SK-N-SH treated with all-trans-retinoic acid at 6 μM for 48 hours (cell line): ENCODE results near the gene NRN1L.

ENCODE experiments used
- ATAC-seq: fragments of 200-7000 bp; cut with Tn5 transposase; 3 replicates; pipeline ENCODE4 v1.9.1; 2020; ENCODE audit warnings: mild to moderate bottlenecking, moderate library complexity
- ARNTL ChIP-seq: fragments of 450-650 bp; formaldehyde crosslinking; IDR thresholded peaks from 2 replicates; pipeline ENCODE4 v1.5.0; 2020; ENCODE audit warnings: low read depth, mild to moderate bottlenecking, moderate library complexity, borderline replicate concordance
- BACH2 ChIP-seq: fragments of 250-450 bp; sonication (Bioruptor Pico); IDR thresholded peaks from 2 replicates; pipeline ENCODE4 v1.9.0; 2021; ENCODE audit warnings: mild to moderate bottlenecking, borderline replicate concordance
- CSDC2 ChIP-seq: fragments of 250-450 bp; sonication (Bioruptor Pico); IDR thresholded peaks from 2 replicates; pipeline ENCODE4 v1.5.0; 2020; ENCODE audit warnings: mild to moderate bottlenecking, moderate library complexity
- ESRRG ChIP-seq: fragments of 250-450 bp; sonication (Bioruptor Pico); IDR thresholded peaks from 2 replicates; pipeline ENCODE4 v1.6.1; 2021; ENCODE audit warnings: mild to moderate bottlenecking
- GLIS3 ChIP-seq: fragments of 250-450 bp; sonication (Bioruptor Pico); IDR thresholded peaks from 2 replicates; pipeline ENCODE4 v1.5.0; 2020; ENCODE audit warnings: mild to moderate bottlenecking, moderate library complexity
- ISL1 ChIP-seq: fragments of 250-450 bp; sonication (Bioruptor Pico); IDR thresholded peaks from 2 replicates; pipeline ENCODE4 v2.1.2; 2022; ENCODE audit warnings: mild to moderate bottlenecking, moderate library complexity
- OSR1 ChIP-seq: fragments of 250-450 bp; sonication (Bioruptor Pico); IDR thresholded peaks from 2 replicates; pipeline ENCODE4 v1.8.0; 2022; ENCODE audit warnings: moderate library complexity, mild to moderate bottlenecking, inconsistent platforms
- PPARA ChIP-seq: fragments of 250-450 bp; sonication (Bioruptor Pico); IDR thresholded peaks from 2 replicates; pipeline ENCODE4 v1.5.0; 2020; ENCODE audit warnings: mild to moderate bottlenecking, borderline replicate concordance
- RARB ChIP-seq: fragments of 250-450 bp; sonication (Bioruptor Pico); IDR thresholded peaks from 2 replicates; pipeline ENCODE4 v1.8.0; 2021; ENCODE audit warnings: mild to moderate bottlenecking, moderate library complexity
- SNAI2 ChIP-seq: fragments of 250-450 bp; sonication (Bioruptor Pico); IDR thresholded peaks from 2 replicates; pipeline ENCODE4 v1.5.0; 2020; ENCODE audit warnings: mild to moderate bottlenecking, moderate library complexity
- TCF4 ChIP-seq: fragments of 250-450 bp; sonication (Bioruptor Pico); IDR thresholded peaks from 2 replicates; pipeline ENCODE4 v1.8.0; 2021; ENCODE audit warnings: mild to moderate bottlenecking, moderate library complexity, borderline replicate concordance
- TOX ChIP-seq: fragments of 250-450 bp; sonication (Bioruptor Pico); IDR thresholded peaks from 2 replicates; pipeline ENCODE4 v1.8.0; 2021; ENCODE audit warnings: mild to moderate bottlenecking, moderate library complexity, borderline replicate concordance
- ZC3H10 ChIP-seq: fragments of 250-450 bp; sonication (Bioruptor Pico); IDR thresholded peaks from 2 replicates; pipeline ENCODE4 v1.5.1; 2021; ENCODE audit warnings: mild to moderate bottlenecking, moderate library complexity
- ZFP3 ChIP-seq: fragments of 250-450 bp; sonication (Bioruptor Pico); IDR thresholded peaks from 2 replicates; pipeline ENCODE4 v1.5.0; 2020; ENCODE audit warnings: mild to moderate bottlenecking, moderate library complexity
- ZFP30 ChIP-seq: fragments of 450-650 bp; formaldehyde crosslinking; IDR thresholded peaks from 2 replicates; pipeline ENCODE4 v1.5.0; 2022; ENCODE audit warnings: mild to moderate bottlenecking, moderate library complexity
- ZNF565 ChIP-seq: fragments of 450-650 bp; formaldehyde crosslinking; conservative IDR thresholded peaks from 2 replicates; pipeline ENCODE4 v1.5.0; 2020; ENCODE audit warnings: low read depth, mild to moderate bottlenecking, moderate library complexity
- ZNF70 ChIP-seq: fragments of 450-650 bp; formaldehyde crosslinking; IDR thresholded peaks from 2 replicates; pipeline ENCODE4 v1.5.0; 2020; ENCODE audit warnings: mild to moderate bottlenecking, moderate library complexity
- ZNF8 ChIP-seq: fragments of 450-650 bp; formaldehyde crosslinking; IDR thresholded peaks from 2 replicates; pipeline ENCODE4 v1.5.0; 2020; ENCODE audit warnings: mild to moderate bottlenecking, moderate library complexity
- TF ChIP-seq, protein P1 (sequence below): fragments of 250-450 bp; sonication (Bioruptor Pico); IDR thresholded peaks from 2 replicates; pipeline ENCODE4 v1.5.1; 2021; ENCODE audit warnings: mild to moderate bottlenecking, moderate library complexity
- TF ChIP-seq, protein P2 (sequence below): fragments of 250-450 bp; sonication (Bioruptor Pico); IDR thresholded peaks from 2 replicates; pipeline ENCODE4 v1.5.1; 2020; ENCODE audit warnings: low read depth, mild to moderate bottlenecking, moderate library complexity
- TF ChIP-seq, protein P3 (sequence below): fragments of 250-450 bp; sonication (Bioruptor Pico); IDR thresholded peaks from 2 replicates; pipeline ENCODE4 v1.5.0; 2020; ENCODE audit warnings: mild to moderate bottlenecking, moderate library complexity
- TF ChIP-seq, protein P4 (sequence below): fragments of 250-450 bp; sonication (Bioruptor Pico); IDR thresholded peaks from 2 replicates; pipeline ENCODE4 v1.8.0; 2021; ENCODE audit warnings: low read depth, mild to moderate bottlenecking, moderate library complexity, borderline replicate concordance

NRN1L gene

DNA sequence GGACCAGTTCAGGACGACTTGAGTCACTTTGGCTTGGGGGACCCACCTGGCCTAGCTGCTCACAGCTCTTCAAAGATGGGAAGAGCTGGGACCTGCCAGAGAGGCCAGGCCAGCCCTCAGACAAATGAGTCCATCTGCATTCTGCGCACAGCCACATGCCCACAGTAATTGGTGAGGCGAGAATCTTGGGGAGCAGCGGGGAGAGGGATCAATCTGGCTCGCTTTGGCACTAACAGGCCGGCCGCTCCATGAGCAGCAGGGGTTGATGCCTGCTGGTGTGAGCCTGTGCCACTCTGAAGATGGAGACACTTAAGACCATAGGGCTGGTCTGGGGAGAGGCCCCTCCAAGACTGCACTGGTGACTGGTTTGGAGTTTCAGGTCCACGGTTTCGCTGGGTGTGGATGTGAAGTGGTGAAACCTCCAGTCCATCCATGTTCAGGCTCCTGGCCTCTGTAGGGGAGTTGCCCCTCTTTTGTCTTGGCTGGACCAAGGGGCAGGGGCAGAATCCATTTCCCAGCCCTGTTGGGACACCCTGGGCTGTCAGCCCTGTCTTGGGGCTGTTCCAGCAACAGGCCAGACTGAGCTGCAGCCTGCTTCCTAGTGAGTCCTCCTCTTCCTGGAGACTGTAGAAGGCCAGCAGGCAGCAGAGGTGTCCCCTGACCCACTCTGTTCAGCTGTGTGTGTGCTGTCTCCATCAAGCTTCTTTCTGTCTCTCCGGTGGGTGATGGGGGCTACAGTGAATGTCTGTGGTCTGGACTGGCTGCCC, 39.6 kb downstream of the NRN1L start:
- ATAC-seq, result no peak
- no peak for TF ChIP-seq OSR1 (CRISPR knock-in tag)
- TF ChIP-seq ZNF565 (CRISPR knock-in tag), result no peak
- TF ChIP-seq CSDC2 (CRISPR knock-in tag), result no peak
- no peak for TF ChIP-seq PPARA
- no peak for TF ChIP-seq GLIS3
- no peak for TF ChIP-seq ZFP30
- no peak for TF ChIP-seq ARNTL (CRISPR knock-in tag)
- no peak for TF ChIP-seq RARB (CRISPR knock-in tag)
- TF ChIP-seq ZFP3 (CRISPR knock-in tag), result no peak

DNA sequence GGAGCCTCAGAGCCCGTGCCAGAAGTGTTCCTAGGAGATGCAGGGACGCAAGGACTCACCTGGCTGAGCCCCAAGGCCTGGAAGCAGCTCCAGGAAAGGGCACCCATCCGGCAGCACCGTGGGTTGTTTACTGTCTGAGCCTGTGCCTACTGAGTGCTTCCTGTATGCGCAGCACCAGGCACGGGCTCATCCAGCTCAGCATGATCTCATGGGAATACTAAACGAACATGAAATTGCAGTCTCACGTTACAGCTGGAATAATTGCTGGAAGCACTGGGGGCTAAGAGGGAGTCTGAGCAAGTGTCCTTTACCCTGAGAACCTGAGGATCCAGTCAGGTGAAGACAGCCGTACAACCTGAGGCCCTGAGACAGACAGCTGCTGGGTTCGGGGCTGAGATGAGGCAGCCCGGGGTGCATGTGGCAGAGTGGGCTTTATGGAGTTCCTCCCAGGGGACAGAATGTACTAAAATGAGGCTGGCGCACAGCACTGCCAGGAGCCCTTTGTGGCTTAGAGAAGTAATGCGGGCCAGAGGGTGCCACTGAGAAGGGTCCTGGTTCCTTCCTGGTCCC, 41.6 kb downstream of the NRN1L start:
- peak; percentile 34; the same call in 2 of the 3 replicates for ATAC-seq
- TF ChIP-seq ZNF8 (CRISPR knock-in tag), result no peak
- TF ChIP-seq ARNTL (CRISPR knock-in tag), result no peak
- no peak for TF ChIP-seq OSR1 (CRISPR knock-in tag)
- TF ChIP-seq ISL1, result no peak
- TF ChIP-seq TOX (CRISPR knock-in tag), result no peak
- TF ChIP-seq RARB (CRISPR knock-in tag), result no peak
- no peak for TF ChIP-seq ESRRG (CRISPR knock-in tag)
- TF ChIP-seq ZNF565 (CRISPR knock-in tag), result no peak
- no peak for TF ChIP-seq ZC3H10 (CRISPR knock-in tag)
- TF ChIP-seq GLIS3, result no peak
- no peak for TF ChIP-seq TCF4 (CRISPR knock-in tag)
- TF ChIP-seq ZFP3 (CRISPR knock-in tag), result no peak
- no peak for TF ChIP-seq SNAI2 (CRISPR knock-in tag)
- TF ChIP-seq, protein P1, sequence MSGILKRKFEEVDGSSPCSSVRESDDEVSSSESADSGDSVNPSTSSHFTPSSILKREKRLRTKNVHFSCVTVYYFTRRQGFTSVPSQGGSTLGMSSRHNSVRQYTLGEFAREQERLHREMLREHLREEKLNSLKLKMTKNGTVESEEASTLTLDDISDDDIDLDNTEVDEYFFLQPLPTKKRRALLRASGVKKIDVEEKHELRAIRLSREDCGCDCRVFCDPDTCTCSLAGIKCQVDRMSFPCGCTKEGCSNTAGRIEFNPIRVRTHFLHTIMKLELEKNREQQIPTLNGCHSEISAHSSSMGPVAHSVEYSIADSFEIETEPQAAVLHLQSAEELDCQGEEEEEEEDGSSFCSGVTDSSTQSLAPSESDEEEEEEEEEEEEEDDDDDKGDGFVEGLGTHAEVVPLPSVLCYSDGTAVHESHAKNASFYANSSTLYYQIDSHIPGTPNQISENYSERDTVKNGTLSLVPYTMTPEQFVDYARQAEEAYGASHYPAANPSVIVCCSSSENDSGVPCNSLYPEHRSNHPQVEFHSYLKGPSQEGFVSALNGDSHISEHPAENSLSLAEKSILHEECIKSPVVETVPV (CRISPR knock-in tag), result no peak
- TF ChIP-seq BACH2 (CRISPR knock-in tag), result no peak
- TF ChIP-seq, protein P2, sequence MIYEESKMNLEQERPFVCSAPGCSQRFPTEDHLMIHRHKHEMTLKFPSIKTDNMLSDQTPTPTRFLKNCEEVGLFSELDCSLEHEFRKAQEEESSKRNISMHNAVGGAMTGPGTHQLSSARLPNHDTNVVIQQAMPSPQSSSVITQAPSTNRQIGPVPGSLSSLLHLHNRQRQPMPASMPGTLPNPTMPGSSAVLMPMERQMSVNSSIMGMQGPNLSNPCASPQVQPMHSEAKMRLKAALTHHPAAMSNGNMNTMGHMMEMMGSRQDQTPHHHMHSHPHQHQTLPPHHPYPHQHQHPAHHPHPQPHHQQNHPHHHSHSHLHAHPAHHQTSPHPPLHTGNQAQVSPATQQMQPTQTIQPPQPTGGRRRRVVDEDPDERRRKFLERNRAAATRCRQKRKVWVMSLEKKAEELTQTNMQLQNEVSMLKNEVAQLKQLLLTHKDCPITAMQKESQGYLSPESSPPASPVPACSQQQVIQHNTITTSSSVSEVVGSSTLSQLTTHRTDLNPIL (CRISPR knock-in tag), result no peak
- TF ChIP-seq, protein P3, sequence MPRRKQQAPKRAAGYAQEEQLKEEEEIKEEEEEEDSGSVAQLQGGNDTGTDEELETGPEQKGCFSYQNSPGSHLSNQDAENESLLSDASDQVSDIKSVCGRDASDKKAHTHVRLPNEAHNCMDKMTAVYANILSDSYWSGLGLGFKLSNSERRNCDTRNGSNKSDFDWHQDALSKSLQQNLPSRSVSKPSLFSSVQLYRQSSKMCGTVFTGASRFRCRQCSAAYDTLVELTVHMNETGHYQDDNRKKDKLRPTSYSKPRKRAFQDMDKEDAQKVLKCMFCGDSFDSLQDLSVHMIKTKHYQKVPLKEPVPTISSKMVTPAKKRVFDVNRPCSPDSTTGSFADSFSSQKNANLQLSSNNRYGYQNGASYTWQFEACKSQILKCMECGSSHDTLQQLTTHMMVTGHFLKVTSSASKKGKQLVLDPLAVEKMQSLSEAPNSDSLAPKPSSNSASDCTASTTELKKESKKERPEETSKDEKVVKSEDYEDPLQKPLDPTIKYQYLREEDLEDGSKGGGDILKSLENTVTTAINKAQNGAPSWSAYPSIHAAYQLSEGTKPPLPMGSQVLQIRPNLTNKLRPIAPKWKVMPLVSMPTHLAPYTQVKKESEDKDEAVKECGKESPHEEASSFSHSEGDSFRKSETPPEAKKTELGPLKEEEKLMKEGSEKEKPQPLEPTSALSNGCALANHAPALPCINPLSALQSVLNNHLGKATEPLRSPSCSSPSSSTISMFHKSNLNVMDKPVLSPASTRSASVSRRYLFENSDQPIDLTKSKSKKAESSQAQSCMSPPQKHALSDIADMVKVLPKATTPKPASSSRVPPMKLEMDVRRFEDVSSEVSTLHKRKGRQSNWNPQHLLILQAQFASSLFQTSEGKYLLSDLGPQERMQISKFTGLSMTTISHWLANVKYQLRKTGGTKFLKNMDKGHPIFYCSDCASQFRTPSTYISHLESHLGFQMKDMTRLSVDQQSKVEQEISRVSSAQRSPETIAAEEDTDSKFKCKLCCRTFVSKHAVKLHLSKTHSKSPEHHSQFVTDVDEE (CRISPR knock-in tag), result no peak
- TF ChIP-seq ZNF70 (CRISPR knock-in tag), result no peak
- TF ChIP-seq, protein P4, sequence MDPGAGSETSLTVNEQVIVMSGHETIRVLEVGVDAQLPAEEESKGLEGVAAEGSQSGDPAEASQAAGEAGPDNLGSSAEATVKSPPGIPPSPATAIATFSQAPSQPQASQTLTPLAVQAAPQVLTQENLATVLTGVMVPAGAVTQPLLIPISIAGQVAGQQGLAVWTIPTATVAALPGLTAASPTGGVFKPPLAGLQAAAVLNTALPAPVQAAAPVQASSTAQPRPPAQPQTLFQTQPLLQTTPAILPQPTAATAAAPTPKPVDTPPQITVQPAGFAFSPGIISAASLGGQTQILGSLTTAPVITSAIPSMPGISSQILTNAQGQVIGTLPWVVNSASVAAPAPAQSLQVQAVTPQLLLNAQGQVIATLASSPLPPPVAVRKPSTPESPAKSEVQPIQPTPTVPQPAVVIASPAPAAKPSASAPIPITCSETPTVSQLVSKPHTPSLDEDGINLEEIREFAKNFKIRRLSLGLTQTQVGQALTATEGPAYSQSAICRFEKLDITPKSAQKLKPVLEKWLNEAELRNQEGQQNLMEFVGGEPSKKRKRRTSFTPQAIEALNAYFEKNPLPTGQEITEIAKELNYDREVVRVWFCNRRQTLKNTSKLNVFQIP (CRISPR knock-in tag), result no peak
- TF ChIP-seq PPARA, result no peak

DNA sequence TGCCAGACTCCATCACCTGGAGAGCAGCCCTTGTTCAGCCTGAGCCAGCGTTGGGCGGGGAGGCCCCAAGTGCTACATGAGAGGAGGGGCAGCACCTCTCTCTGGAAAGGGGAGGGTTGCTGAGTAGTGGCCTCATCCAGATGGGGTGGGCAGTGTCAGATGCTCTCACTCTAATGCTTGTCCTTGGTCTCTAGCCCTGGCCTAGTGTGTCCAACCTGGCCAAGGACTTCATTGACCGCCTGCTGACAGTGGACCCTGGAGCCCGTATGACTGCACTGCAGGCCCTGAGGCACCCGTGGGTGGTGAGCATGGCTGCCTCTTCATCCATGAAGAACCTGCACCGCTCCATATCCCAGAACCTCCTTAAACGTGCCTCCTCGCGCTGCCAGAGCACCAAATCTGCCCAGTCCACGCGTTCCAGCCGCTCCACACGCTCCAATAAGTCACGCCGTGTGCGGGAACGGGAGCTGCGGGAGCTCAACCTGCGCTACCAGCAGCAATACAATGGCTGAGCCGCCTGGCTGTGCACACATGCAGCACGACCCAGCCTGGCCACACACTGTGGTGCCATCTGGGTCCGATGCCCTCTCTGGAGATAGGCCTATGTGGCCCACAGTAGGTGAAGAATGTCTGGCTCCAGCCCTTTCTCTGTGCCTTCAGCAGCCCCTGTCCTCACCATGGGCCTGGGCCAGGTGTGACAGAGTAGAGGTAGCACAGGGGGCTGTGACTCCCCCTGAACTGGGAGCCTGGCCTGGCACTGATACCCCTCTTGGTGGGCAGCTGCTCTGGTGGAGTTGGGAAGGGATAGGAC, 42.7 kb downstream of the NRN1L start:
- TF ChIP-seq CSDC2 (CRISPR knock-in tag), result no peak
- TF ChIP-seq, all 23 proteins: peak for 0
- ATAC-seq, result no peak
